NCI-H524 (cell line): ENCODE results near the gene PCDHGA3.
A peak's percentile ranks its signal among the peaks of the same experiment; 100 is the strongest.
"Not testable (repeated sequence)": the region's sequence is repeated elsewhere in the genome, so short reads cannot be mapped to it uniquely, and the experiment has no call there.

Experiments used
- DNase-seq, 2 experiments: peaks; one replicate each; lab custom pipeline; 2025; lab: John Stamatoyannopoulos, UW

The PCDHGA3 gene

GRCh38 chr5:141343242-141343952 lies at the start of gene PCDHGA3:
Gene PCDHGA3 (plus strand): TSS chr5:141343829. CDS start chr5:141344034, 205 bp downstream.
- peak in 1 of 2 experiments; percentile 0 for DNase-seq

GRCh38 chr5:141298376-141298775 lies 45.3 kb upstream of the PCDHGA3 start:
- no peak for DNase-seq

GRCh38 chr5:141303756-141304155 lies 39.9 kb upstream of the PCDHGA3 start, which contains the start of gene SLC25A2:
Gene SLC25A2 (minus strand): TSS chr5:141304049. CDS start chr5:141303865, 184 bp downstream.
- DNase-seq: no peak

GRCh38 chr5:141306630-141307029 lies 37.0 kb upstream of the PCDHGA3 start:
- DNase-seq: no peak

GRCh38 chr5:141313711-141314110 lies 29.9 kb upstream of the PCDHGA3 start:
- no peak for DNase-seq

- not testable (repeated sequence) for DNase-seq
These were observed 26.7 kb upstream of the PCDHGA3 start for GRCh38 chr5:141316963-141317362.

- no peak for DNase-seq
These were observed 24.4 kb upstream of the PCDHGA3 start for GRCh38 chr5:141319202-141319601.

- DNase-seq: no peak
These were observed 23.9 kb upstream of the PCDHGA3 start for GRCh38 chr5:141319699-141320098.

GRCh38 chr5:141320225-141321169 lies 23.1 kb upstream of the PCDHGA3 start, which contains the start of gene TAF7:
Gene TAF7 (minus strand): TSS chr5:141320784. CDS start chr5:141320044, 740 bp downstream.
- DNase-seq: peak; percentile 76 to 89

GRCh38 chr5:141322261-141322660 lies 21.4 kb upstream of the PCDHGA3 start:
- DNase-seq: no peak

GRCh38 chr5:141326088-141326854 lies 17.4 kb upstream of the PCDHGA3 start:
- peak; percentile 1 to 28 for DNase-seq

GRCh38 chr5:141328231-141328630 lies 15.4 kb upstream of the PCDHGA3 start:
- no peak for DNase-seq

- DNase-seq: peak in 1 of 2 experiments; percentile 0
These were observed 13.1 kb upstream of the PCDHGA3 start, which contains the start of gene PCDHGA1 for GRCh38 chr5:141330299-141331080. Gene PCDHGA1 (plus strand): TSS chr5:141330514.

GRCh38 chr5:141332571-141332970 lies 11.1 kb upstream of the PCDHGA3 start:
- DNase-seq: not testable (repeated sequence)

GRCh38 chr5:141338538-141339306 lies 4.9 kb upstream of the PCDHGA3 start, which contains the start of gene PCDHGA2:
Gene PCDHGA2 (plus strand): TSS chr5:141338760.
- DNase-seq: peak in 1 of 2 experiments; percentile 13

- not testable (repeated sequence) for DNase-seq
These were observed 2.8 kb upstream of the PCDHGA3 start for GRCh38 chr5:141340781-141341354.

- no peak for DNase-seq
These were observed 856 bp upstream of the PCDHGA3 start for GRCh38 chr5:141342773-141343172.

- no peak for DNase-seq
These were observed 379 bp downstream of the PCDHGA3 start for GRCh38 chr5:141343953-141344463.

GRCh38 chr5:141345327-141345726 lies 1.7 kb downstream of the PCDHGA3 start:
- DNase-seq: no peak
